Neuronal stem cell (in vitro differentiated cells): Measurements from ENCODE around the gene UGT2B11.
"Not testable (repeated sequence)": the region's sequence is repeated elsewhere in the genome, so short reads cannot be mapped to it uniquely, and the experiment has no call there.

Source experiments
- DNase-seq: peaks from one replicate; pipeline ENCODE4 v3.0.0-alpha.2; 2013; ENCODE audit warnings: low spot score
- H2AFZ ChIP-seq: one replicate; pipeline ENCODE4 v1.6.1; 2013; ENCODE audit warnings: mild to moderate bottlenecking, low read length, inconsistent platforms
- H2AK5ac ChIP-seq: 2 replicates; pipeline ENCODE4 v1.6.1; 2013; ENCODE audit warnings: low read depth, mild to moderate bottlenecking, inconsistent platforms, low read length, moderate library complexity, mixed read lengths
- H2BK120ac ChIP-seq: 2 replicates; pipeline ENCODE4 v1.6.1; 2013; ENCODE audit warnings: low read depth, mild to moderate bottlenecking, inconsistent platforms, low read length, moderate library complexity, mixed read lengths
- H2BK12ac ChIP-seq: one replicate; pipeline ENCODE4 v1.6.1; 2013; ENCODE audit warnings: low read length, inconsistent platforms
- H2BK15ac ChIP-seq: 2 replicates; pipeline ENCODE4 v1.6.1; 2013; ENCODE audit warnings: mild to moderate bottlenecking, low read length, inconsistent platforms, mixed read lengths
- H2BK5ac ChIP-seq: one replicate; pipeline ENCODE4 v1.6.1; 2013; ENCODE audit warnings: inconsistent platforms, mild to moderate bottlenecking, low read length, moderate library complexity
- H3K14ac ChIP-seq: one replicate; pipeline ENCODE4 v1.6.1; 2013; ENCODE audit warnings: low read length, inconsistent platforms
- H3K18ac ChIP-seq: 2 replicates; pipeline ENCODE4 v1.6.1; 2013; ENCODE audit warnings: low read length, inconsistent platforms
- H3K23ac ChIP-seq: 2 replicates; pipeline ENCODE4 v1.6.1; 2013; ENCODE audit warnings: low read depth, mild to moderate bottlenecking, mixed read lengths, low read length, inconsistent platforms; ENCODE audit not compliant: poor library complexity
- H3K27ac ChIP-seq: replicated peaks from 3 replicates; pipeline ENCODE4 v1.5.1; 2013; ENCODE audit warnings: low read length, inconsistent platforms
- H3K27me3 ChIP-seq, 3 experiments: 2 replicates each; pipeline ENCODE4 v1.6.1; 2013; ENCODE audit warnings: low read length in 3 of 3, mild to moderate bottlenecking in 2 of 3, inconsistent platforms in 1 of 3, low read depth in 1 of 3, mixed read lengths in 1 of 3, moderate library complexity in 1 of 3; ENCODE audit not compliant: control insufficient read depth in 3 of 3, insufficient read depth in 3 of 3
- H3K36me3 ChIP-seq, 2 donors: replicated peaks in 1 of 2; 2 replicates each; pipeline ENCODE4 v1.6.1; 2013; ENCODE audit warnings: low read length in 2 of 2; ENCODE audit not compliant: control insufficient read depth in 2 of 2, insufficient read depth in 2 of 2
- H3K4ac ChIP-seq: 2 replicates; pipeline ENCODE4 v1.6.1; 2013; ENCODE audit warnings: inconsistent platforms, mild to moderate bottlenecking, low read length, moderate library complexity
- H3K4me1 ChIP-seq, 2 donors: 1 replicate in 1 of 2; 2 replicates in 1 of 2; pipeline ENCODE4 v1.6.1; 2013; ENCODE audit warnings: low read length in 2 of 2, low read depth in 1 of 2; ENCODE audit not compliant: control insufficient read depth in 2 of 2, insufficient read depth in 1 of 2
- H3K4me2 ChIP-seq: one replicate; pipeline ENCODE4 v1.6.1; 2013; ENCODE audit warnings: mild to moderate bottlenecking, low read length, inconsistent platforms; ENCODE audit not compliant: insufficient read depth, poor library complexity, severe bottlenecking
- H3K4me3 ChIP-seq, 2 donors: 2 replicates each; pipeline ENCODE4 v1.5.1; 2013; ENCODE audit warnings: low read length in 2 of 2, mild to moderate bottlenecking in 2 of 2, inconsistent platforms in 1 of 2, moderate library complexity in 1 of 2
- H3K79me1 ChIP-seq: one replicate; pipeline ENCODE4 v1.6.1; 2013; ENCODE audit warnings: low read depth, mild to moderate bottlenecking, inconsistent platforms, low read length, moderate library complexity
- H3K9ac ChIP-seq: one replicate; pipeline ENCODE4 v1.6.1; 2013; ENCODE audit warnings: mild to moderate bottlenecking, low read depth, low read length, inconsistent platforms; ENCODE audit not compliant: poor library complexity
- H3K9me3 ChIP-seq, 2 donors: replicated peaks in 1 of 2; 2 replicates each; pipeline versions ENCODE3 to v1.6.1; 2013; ENCODE audit warnings: low read length in 2 of 2, mild to moderate bottlenecking in 2 of 2, inconsistent platforms in 1 of 2, low read depth in 1 of 2, mixed read lengths in 1 of 2, moderate library complexity in 1 of 2; ENCODE audit not compliant: control insufficient read depth in 2 of 2, insufficient read depth in 1 of 2
- H4K8ac ChIP-seq: one replicate; pipeline ENCODE4 v1.6.1; 2013; ENCODE audit warnings: low read depth, mild to moderate bottlenecking, inconsistent platforms, low read length, moderate library complexity
- H4K91ac ChIP-seq: one replicate; pipeline ENCODE4 v1.6.1; 2013; ENCODE audit warnings: low read length, low read depth, mild to moderate bottlenecking, inconsistent platforms; ENCODE audit not compliant: poor library complexity
- WGBS, 2 donors: extraction: QIAGEN DNeasy Blood & Tissue Kit; methylation state at CpG; one replicate each; pipeline ENCODE4 v1.1.7; 2013; ENCODE audit warnings: missing lambda C conversion rate in 2 of 2, mixed read lengths in 1 of 2; ENCODE audit not compliant: insufficient read length in 2 of 2, insufficient replicate concordance in 1 of 2; ENCODE audit errors: extremely low coverage in 2 of 2; 5-methylcytosine and 5-hydroxymethylcytosine counted together

Gene UGT2B11

GRCh38 chr4:69241746-69242145 is 27.2 kb upstream of the UGT2B11 start:
- not testable (repeated sequence) for H2AK5ac ChIP-seq, H3K9ac ChIP-seq, H3K9me3 ChIP-seq, H3K23ac ChIP-seq, H3K18ac ChIP-seq, H2BK120ac ChIP-seq, H2BK5ac ChIP-seq, H3K36me3 ChIP-seq, H3K27me3 ChIP-seq, H2BK12ac ChIP-seq, H2AFZ ChIP-seq, H3K4me2 ChIP-seq, H3K4ac ChIP-seq, H4K91ac ChIP-seq, H3K14ac ChIP-seq, H2BK15ac ChIP-seq, H3K4me1 ChIP-seq, H3K4me3 ChIP-seq, H4K8ac ChIP-seq, H3K79me1 ChIP-seq, H3K27ac ChIP-seq, DNase-seq
- no CpG with 5 or more reads among the region's 2 CpGs for WGBS, 2 donors

DNA sequence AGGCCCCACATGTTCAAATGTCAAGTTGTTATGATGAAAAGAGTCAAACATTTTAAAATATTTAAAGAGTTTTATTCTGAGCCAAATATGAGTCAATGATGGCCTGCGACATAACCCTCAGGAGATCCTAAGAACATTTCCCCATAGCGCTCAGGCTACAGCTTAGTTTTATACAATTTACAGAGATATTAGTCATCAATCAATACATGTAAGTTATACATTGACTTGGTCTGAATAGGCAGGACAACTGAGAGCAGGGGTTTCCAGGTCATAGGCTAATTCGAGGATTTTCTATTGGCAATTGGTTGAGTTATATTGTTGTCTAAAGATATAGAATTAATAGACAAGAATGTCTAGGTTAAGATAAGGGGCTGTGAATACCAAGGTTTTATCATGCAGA is 26.2 kb upstream of the UGT2B11 start:
- not testable (repeated sequence) for H3K14ac ChIP-seq, H3K4me2 ChIP-seq, H3K9ac ChIP-seq, H2BK15ac ChIP-seq, H2BK5ac ChIP-seq, H3K23ac ChIP-seq, H3K4ac ChIP-seq, H2BK120ac ChIP-seq, H2BK12ac ChIP-seq, H3K4me3 ChIP-seq, H3K79me1 ChIP-seq, H4K91ac ChIP-seq, H3K27me3 ChIP-seq, DNase-seq, H3K18ac ChIP-seq, H3K4me1 ChIP-seq, H4K8ac ChIP-seq, H3K27ac ChIP-seq, H2AFZ ChIP-seq, H2AK5ac ChIP-seq, H3K36me3 ChIP-seq, H3K9me3 ChIP-seq
- WGBS, 2 donors, result no CpG with 5 or more reads among the region's 3 CpGs

DNA sequence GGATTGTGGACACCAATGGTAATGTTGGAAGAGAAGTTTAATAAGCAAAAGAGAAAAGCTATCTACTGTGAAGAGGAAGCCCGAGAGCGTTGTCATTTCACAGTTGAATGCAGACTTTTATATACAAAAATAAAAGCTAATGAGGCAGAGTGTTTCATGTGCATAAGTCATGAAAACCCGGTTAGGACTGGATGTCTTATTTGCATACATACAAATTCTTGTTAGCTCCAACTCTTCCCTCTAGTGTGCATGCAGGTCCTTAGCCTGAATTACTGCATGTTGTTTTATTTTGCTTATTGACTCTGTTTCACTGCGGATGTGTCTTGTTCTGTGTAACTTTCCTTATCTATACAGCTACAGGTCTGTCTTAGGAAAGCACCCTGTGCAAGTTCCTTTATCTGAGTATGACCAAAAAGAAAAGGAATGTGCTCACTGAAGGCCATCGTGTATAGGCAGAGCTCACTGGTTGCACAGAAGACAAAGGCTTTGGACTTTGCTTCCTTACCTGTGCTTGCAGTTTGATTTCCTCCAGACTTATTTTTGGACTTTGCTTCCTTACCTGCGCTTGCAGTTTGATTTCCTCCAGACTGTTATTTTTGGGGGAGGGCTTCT is 25.1 kb upstream of the UGT2B11 start:
- Histone ChIP-seq H3K36me3 (no peaks in the 10 kb centered on the region), H2BK120ac (no peak overlapping the region), H3K4me1 (no peaks in the 10 kb centered on the region), H3K27me3 (no peaks in the 10 kb centered on the region), H3K4me3 (no peak overlapping the region), H2BK12ac (no peak overlapping the region), H3K18ac (no peak overlapping the region), H3K23ac (no peak overlapping the region), H3K9ac (no peak overlapping the region), H3K14ac (no peak overlapping the region), H2BK5ac (no peak overlapping the region), H3K9me3 (no peaks in the 10 kb centered on the region), H3K4ac (no peak overlapping the region), H3K79me1 (no peaks in the 10 kb centered on the region), H3K27ac (no peak overlapping the region), H2AFZ (no peak overlapping the region), H4K8ac (no peak overlapping the region), H3K4me2 (no peak overlapping the region), H2AK5ac (no peak overlapping the region), H2BK15ac (no peak overlapping the region), H4K91ac (no peak overlapping the region)
- no CpG with 5 or more reads among the region's 6 CpGs for WGBS, 2 donors
- no peak for DNase-seq

GRCh38 chr4:69239092-69239491 is 24.5 kb upstream of the UGT2B11 start:
- Histone ChIP-seq H3K4me3 (no peak overlapping the region), H4K91ac (no peak overlapping the region), H2BK12ac (no peak overlapping the region), H4K8ac (no peak overlapping the region), H3K79me1 (no peaks in the 10 kb centered on the region), H3K18ac (no peak overlapping the region), H3K27ac (no peak overlapping the region), H2BK5ac (no peak overlapping the region), H3K27me3 (no peaks in the 10 kb centered on the region), H3K14ac (no peak overlapping the region), H3K9me3 (no peaks in the 10 kb centered on the region), H3K4me1 (no peaks in the 10 kb centered on the region), H3K9ac (no peak overlapping the region), H3K4ac (no peak overlapping the region), H2BK15ac (no peak overlapping the region), H3K23ac (no peak overlapping the region), H2AFZ (no peak overlapping the region), H2AK5ac (no peak overlapping the region), H2BK120ac (no peak overlapping the region), H3K4me2 (no peak overlapping the region), H3K36me3 (no peaks in the 10 kb centered on the region)
- WGBS, 2 donors, result no CpG with 5 or more reads among the region's 2 CpGs
- DNase-seq, result no peak
